HepG2 (cell line): Measurements from ENCODE around the gene HAP1. TPM values are rescaled to one million over a fixed set of nuclear protein-coding genes. Genes with fewer than 3 reads are reported as not detected.

ENCODE experiments used
- ATAC-seq: fragments of 200-7000 bp; cut with Tn5 transposase; 3 replicates; pipeline ENCODE4 v1.9.1; 2020; ENCODE audit warnings: mild to moderate bottlenecking, moderate library complexity
- BruUV-seq: library from RNA; stranded (reverse); fragments of 400-500 nt; replicated peaks from 2 replicates; lab custom pipeline; 2021; lab: Mats Ljungman, UMichigan
- CTCF ChIA-PET: fragments of 300-600 bp; formaldehyde crosslinking; extraction: SDS; loops from one replicate; lab custom pipeline; 2021; ENCODE audit warnings: low total read pairs, inconsistent platforms, low intra/inter-chr PET ratio; lab: Yijun Ruan, JAX
- POLR2A ChIA-PET: fragments of 350-600 bp; sonication (Branson Sonifier 250); formaldehyde crosslinking; loops from one replicate; lab custom pipeline; 2020; ENCODE audit warnings: antibody characterized with exemption, inconsistent platforms; lab: Yijun Ruan, JAX
- DNase-seq: peaks from one replicate; pipeline ENCODE4 v3.0.0-alpha.2; 2015; ENCODE audit warnings: low spot score
- FAIRE-seq: peaks from 3 replicates; lab custom pipeline; 2011; peaks lifted over from hg19 to GRCh38; lab: Jason Lieb, UNC
- H2AFZ ChIP-seq: one replicate; pipeline ENCODE4 v1.6.1; 2011; ENCODE audit warnings: low read length, inconsistent platforms
- H3K27ac ChIP-seq: fragments of 300-600 bp; 3 replicates; pipeline ENCODE4 v1.8.0; 2011; ENCODE audit warnings: mixed run types, mild to moderate bottlenecking, mixed read lengths, low read length, inconsistent platforms; ENCODE audit not compliant: insufficient read depth; ENCODE audit errors: extremely low read length
- H3K27me3 ChIP-seq, 2 experiments: fragments of 200-600 bp in 1 of 2; 2 replicates in 1 of 2; 3 replicates in 1 of 2; pipeline versions ENCODE4 v1.6.0 to v1.8.0; 2011; ENCODE audit warnings: low read length in 2 of 2, mild to moderate bottlenecking in 2 of 2, moderate library complexity in 2 of 2, inconsistent platforms in 1 of 2; ENCODE audit not compliant: insufficient read depth in 2 of 2, control insufficient read depth in 1 of 2
- H3K36me3 ChIP-seq, 2 experiments: fragments of 200-600 bp in 1 of 2; replicated peaks in 1 of 2; 2 replicates in 1 of 2; 3 replicates in 1 of 2; pipeline versions ENCODE4 v1.5.1 to v1.8.0; 2011; ENCODE audit warnings: low read length in 2 of 2, inconsistent platforms in 1 of 2; ENCODE audit not compliant: insufficient read depth in 2 of 2, control insufficient read depth in 1 of 2
- H3K4me1 ChIP-seq: 2 replicates; pipeline ENCODE4 v1.5.1; 2012; ENCODE audit warnings: low read length, inconsistent platforms; ENCODE audit not compliant: insufficient read depth
- H3K4me2 ChIP-seq: 2 replicates; pipeline ENCODE4 v1.6.0; 2011; ENCODE audit warnings: low read depth, low read length, inconsistent platforms
- H3K4me3 ChIP-seq, 3 experiments: fragments of 200-600 bp in 1 of 3; sonication (generic), shearing (Covaris generic) in 1 of 3; replicated peaks in 1 of 3; 2 replicates each; pipeline ENCODE4 v1.5.1; 2011 to 2016; ENCODE audit warnings: low read length in 3 of 3, inconsistent platforms in 2 of 3, low read depth in 2 of 3, mild to moderate bottlenecking in 2 of 3, control low read depth in 1 of 3, mixed read lengths in 1 of 3; ENCODE audit not compliant: insufficient read depth in 1 of 3
- H3K79me2 ChIP-seq: one replicate; pipeline ENCODE4 v1.6.1; 2011; ENCODE audit warnings: low read length, inconsistent platforms; ENCODE audit not compliant: insufficient read depth
- H3K9ac ChIP-seq: 2 replicates; pipeline ENCODE4 v1.6.0; 2011; ENCODE audit warnings: mild to moderate bottlenecking, low read depth, low read length, inconsistent platforms; ENCODE audit not compliant: insufficient read depth
- H3K9me3 ChIP-seq: 2 replicates; pipeline ENCODE4 v1.5.1; 2012; ENCODE audit warnings: mild to moderate bottlenecking, low read length
- H4K20me1 ChIP-seq: 2 replicates; pipeline ENCODE4 v1.6.0; 2011; ENCODE audit warnings: inconsistent platforms, mild to moderate bottlenecking, low read length, moderate library complexity; ENCODE audit not compliant: insufficient read depth
- ARNT2 ChIP-seq: sonication (generic); formaldehyde crosslinking; IDR thresholded peaks from 2 replicates; pipeline ENCODE4 v1.8.0; 2022; ENCODE audit warnings: mild to moderate bottlenecking, low read depth, missing genetic modification reagents, moderate library complexity
- ATF4 ChIP-seq, 2 experiments: fragments of 450-650 bp in 1 of 2; sonication (generic) in 1 of 2; formaldehyde crosslinking; IDR thresholded peaks; 2 replicates each; pipeline versions ENCODE4 v1.5.0 to v1.8.0; 2020 to 2022; ENCODE audit warnings: mild to moderate bottlenecking in 1 of 2, missing genetic modification reagents in 1 of 2
- FIP1L1 ChIP-seq: fragments of 200-400 bp; formaldehyde crosslinking; IDR thresholded peaks from 2 replicates; pipeline ENCODE4 v1.6.1; 2018; ENCODE audit warnings: low read depth, mild to moderate bottlenecking, low read length, moderate library complexity, borderline replicate concordance; ENCODE audit not compliant: insufficient read depth
- MBD4 ChIP-seq: IDR thresholded peaks from 2 replicates; pipeline ENCODE4 v1.6.1; 2012; ENCODE audit warnings: low read length, inconsistent platforms, borderline replicate concordance
- NFATC3 ChIP-seq: sonication (generic); formaldehyde crosslinking; IDR thresholded peaks from 2 replicates; pipeline ENCODE4 v1.5.1; 2020; ENCODE audit warnings: mild to moderate bottlenecking, missing genetic modification reagents
- POLR2AphosphoS5 ChIP-seq: IDR thresholded peaks from 2 replicates; pipeline ENCODE4 v1.6.1; 2012; ENCODE audit warnings: low read depth, low read length
- REPIN1 ChIP-seq: sonication (generic); formaldehyde crosslinking; IDR thresholded peaks from 2 replicates; pipeline ENCODE4 v1.8.0; 2022; ENCODE audit warnings: missing genetic modification reagents, low read depth, mild to moderate bottlenecking, borderline replicate concordance
- SRSF9 ChIP-seq: fragments of 200-400 bp; formaldehyde crosslinking; IDR thresholded peaks from 2 replicates; pipeline ENCODE4 v1.6.1; 2018; ENCODE audit warnings: borderline replicate concordance, mild to moderate bottlenecking, low read depth, low read length; ENCODE audit not compliant: insufficient read depth, poor library complexity, severe bottlenecking
- SSRP1 ChIP-seq: IDR thresholded peaks from 2 replicates; pipeline ENCODE4 v1.6.1; 2016; ENCODE audit warnings: control low read depth
- THAP7 ChIP-seq: sonication (generic); formaldehyde crosslinking; IDR thresholded peaks from 2 replicates; pipeline ENCODE4 v1.8.1; 2023; ENCODE audit warnings: mild to moderate bottlenecking, missing genetic modification reagents
- ZKSCAN1 ChIP-seq: fragments of 150-350 bp; IDR thresholded peaks from 2 replicates; pipeline ENCODE4 v1.6.1; 2014; ENCODE audit warnings: low read length
- ZNF33B ChIP-seq: sonication (generic); formaldehyde crosslinking; IDR thresholded peaks from 2 replicates; pipeline ENCODE4 v1.5.1; 2020; ENCODE audit warnings: mild to moderate bottlenecking, missing genetic modification reagents
- ZNF367 ChIP-seq: sonication (generic); formaldehyde crosslinking; IDR thresholded peaks from 2 replicates; pipeline ENCODE4 v1.4.0; 2020; ENCODE audit warnings: missing genetic modification reagents, borderline replicate concordance
- ZNF709 ChIP-seq: sonication (generic); formaldehyde crosslinking; IDR thresholded peaks from 2 replicates; pipeline ENCODE4 v1.5.0; 2020; ENCODE audit warnings: mild to moderate bottlenecking, missing genetic modification reagents
- WGBS: methylation state at CpG from one replicate; pipeline ENCODE4 v1.1.6; 2017; ENCODE audit warnings: low lambda C conversion rate; 5-methylcytosine and 5-hydroxymethylcytosine counted together
- in situ Hi-C: cut with HindIII; loops from 2 replicates; pipeline ENCODE4 v1.10.0; 2017; ENCODE audit warnings: low pct_unique_long_range_greater_than_20kb; ENCODE audit not compliant: extremely low pct_ligation_motif_present
- intact Hi-C: fragments of 100-400 bp; cut with micrococcal nuclease; formaldehyde crosslinking; loops from one replicate; pipeline ENCODE4 v1.10.0; 2022; ENCODE audit not compliant: unreplicated experiment
- polyA plus RNA-seq, 8 experiments: library from polyadenylated mRNA; depleted of rRNA in 3 of 8; stranded (reverse) in 7 of 8; unstranded in 1 of 8; fragments of >200 nt; fragmentation: Illumina TruSeq in 4 of 8; extraction: Trizol in 4 of 8; gene quantifications; 2 replicates each; pipeline versions ENCODE4 v1.2.1 to v1.2.3, GENCODE V29; 2011 to 2016; ENCODE audit warnings: low read depth in 4 of 8, missing spikeins in 1 of 8, mixed read lengths in 1 of 8; ENCODE audit not compliant: insufficient read depth in 1 of 8
- total RNA-seq, 5 experiments: library from RNA; depleted of rRNA; stranded (reverse); fragments of >200 nt; fragmentation: Illumina TruSeq; extraction: Trizol; gene quantifications; 2 replicates each; pipeline ENCODE4 v1.2.3, GENCODE V29; 2016; ENCODE audit warnings: low read depth in 1 of 5
- TF ChIP-seq, protein P1 (sequence below): sonication (generic); formaldehyde crosslinking; conservative IDR thresholded peaks from 2 replicates; pipeline ENCODE4 v1.4.0; 2020; ENCODE audit warnings: missing genetic modification reagents
- TF ChIP-seq, protein P2 (sequence below): sonication (generic); formaldehyde crosslinking; IDR thresholded peaks from 2 replicates; pipeline ENCODE4 v1.4.0; 2020; ENCODE audit warnings: missing genetic modification reagents, borderline replicate concordance

HAP1 gene
- total and polyA plus RNA-seq, 2 of the 13 experiments (the other 11 are each of a cell fraction or from before 2014, with no cell fraction given): 0.07 TPM

GRCh38 chr17:41695134-41695661 is 39.2 kb downstream of the HAP1 start (continued):
- TF ChIP-seq, protein P1, sequence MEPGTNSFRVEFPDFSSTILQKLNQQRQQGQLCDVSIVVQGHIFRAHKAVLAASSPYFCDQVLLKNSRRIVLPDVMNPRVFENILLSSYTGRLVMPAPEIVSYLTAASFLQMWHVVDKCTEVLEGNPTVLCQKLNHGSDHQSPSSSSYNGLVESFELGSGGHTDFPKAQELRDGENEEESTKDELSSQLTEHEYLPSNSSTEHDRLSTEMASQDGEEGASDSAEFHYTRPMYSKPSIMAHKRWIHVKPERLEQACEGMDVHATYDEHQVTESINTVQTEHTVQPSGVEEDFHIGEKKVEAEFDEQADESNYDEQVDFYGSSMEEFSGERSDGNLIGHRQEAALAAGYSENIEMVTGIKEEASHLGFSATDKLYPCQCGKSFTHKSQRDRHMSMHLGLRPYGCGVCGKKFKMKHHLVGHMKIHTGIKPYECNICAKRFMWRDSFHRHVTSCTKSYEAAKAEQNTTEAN (CRISPR knock-in tag): no peak
- TF ChIP-seq ARNT2: no peak
- no peak for TF ChIP-seq ZKSCAN1
- TF ChIP-seq ZNF367 (CRISPR knock-in tag): no peak
- TF ChIP-seq NFATC3 (CRISPR knock-in tag): no peak

DNA sequence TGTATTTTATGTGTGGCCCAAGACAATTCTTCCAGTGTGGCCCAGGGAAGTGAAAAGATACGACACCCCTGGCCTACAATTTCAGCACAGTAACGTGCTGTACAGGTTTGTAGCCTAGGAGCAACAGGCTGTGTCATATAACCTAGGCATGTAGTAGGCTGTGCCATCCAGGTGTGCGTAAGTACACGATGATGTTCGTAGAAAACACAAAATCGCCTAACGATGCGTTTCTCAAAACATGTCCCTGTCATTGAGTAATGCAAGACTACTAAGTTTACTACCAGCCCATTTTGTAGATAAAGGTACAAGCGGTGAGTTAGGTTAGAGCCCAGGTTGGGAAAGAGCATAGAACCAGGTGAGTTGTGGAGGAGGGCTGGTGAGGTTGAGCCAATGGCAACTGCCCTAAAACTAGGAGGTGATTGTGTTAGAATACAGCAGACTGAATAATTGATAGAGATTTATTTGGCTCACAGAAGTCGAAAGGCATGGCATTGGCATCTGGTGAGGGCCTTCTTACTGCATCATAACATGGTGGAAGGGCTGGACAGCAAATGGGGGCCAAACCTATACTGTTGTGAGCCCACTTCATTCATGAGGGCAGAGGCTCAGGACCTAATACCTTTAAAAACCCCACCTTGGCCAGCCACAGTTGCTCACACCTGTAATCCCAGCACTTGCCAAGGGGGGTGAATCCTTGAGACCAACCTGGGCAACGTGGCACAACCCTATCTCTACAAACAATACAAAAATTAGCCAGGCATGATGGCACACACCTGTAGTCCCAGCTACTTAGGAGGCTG is 41.5 kb downstream of the HAP1 start:
- H3K4me2 ChIP-seq: no peak overlapping the region
- intact Hi-C loops (no loop called here), in situ Hi-C loops (no loop called here)
- TF ChIP-seq ZNF709 (CRISPR knock-in tag) (0 out of 2 replicates have a peak, but pooled peaks have one; percentile 16), FIP1L1 (no peak), POLR2AphosphoS5 (peak; percentile 49; the same call in 1 of the 2 replicates), SSRP1 (peak; percentile 85; the same call in 1 of the 2 replicates), ATF4 (CRISPR knock-in tag; IDR thresholded peaks at IDR 0.05) (peak in 1 of 2 experiments; percentile 61; a peak in 1 of 4 replicates), REPIN1 (CRISPR knock-in tag) (peak; percentile 20; the same call in 1 of the 2 replicates), SRSF9 (no peak), MBD4 (0 out of 2 replicates have a peak, but pooled peaks have one; percentile 1), THAP7 (CRISPR knock-in tag) (0 out of 2 replicates have a peak, but pooled peaks have one; percentile 29), ZNF33B (CRISPR knock-in tag) (0 out of 2 replicates have a peak, but pooled peaks have one; percentile 39)
- TF ChIP-seq, protein P2, sequence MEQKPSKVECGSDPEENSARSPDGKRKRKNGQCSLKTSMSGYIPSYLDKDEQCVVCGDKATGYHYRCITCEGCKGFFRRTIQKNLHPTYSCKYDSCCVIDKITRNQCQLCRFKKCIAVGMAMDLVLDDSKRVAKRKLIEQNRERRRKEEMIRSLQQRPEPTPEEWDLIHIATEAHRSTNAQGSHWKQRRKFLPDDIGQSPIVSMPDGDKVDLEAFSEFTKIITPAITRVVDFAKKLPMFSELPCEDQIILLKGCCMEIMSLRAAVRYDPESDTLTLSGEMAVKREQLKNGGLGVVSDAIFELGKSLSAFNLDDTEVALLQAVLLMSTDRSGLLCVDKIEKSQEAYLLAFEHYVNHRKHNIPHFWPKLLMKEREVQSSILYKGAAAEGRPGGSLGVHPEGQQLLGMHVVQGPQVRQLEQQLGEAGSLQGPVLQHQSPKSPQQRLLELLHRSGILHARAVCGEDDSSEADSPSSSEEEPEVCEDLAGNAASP (CRISPR knock-in tag): no peak

More for the DNA sequence above, 41.5 kb downstream of the HAP1 start:
- Histone ChIP-seq H2AFZ (no peak overlapping the region), H3K4me3 (no peak overlapping the region), H3K27me3 (no peaks in the 10 kb centered on the region; a peak in 2 of 5 replicates), H3K36me3 (peaks cover 22 to 46% of the 10 kb centered on the region in 2 experiments), H3K79me2 (peaks cover 18% of the 10 kb centered on the region), H3K9me3 (no peaks in the 10 kb centered on the region), H3K27ac (no peak overlapping the region), H3K9ac (no peak overlapping the region), H4K20me1 (peaks cover 39% of the 10 kb centered on the region), H3K4me1 (peaks cover 17% of the 10 kb centered on the region)
- POLR2A ChIA-PET: interaction anchor here (0.6 to 6.6 kb wide), 8 partner anchors 10 to 108 kb away, joined by 3 to 443 read pairs (median 5); no protein-coding TSS in a partner anchor
- ATAC-seq (peak; percentile 0; the same call in 2 of the 3 replicates), DNase-seq (no peak), FAIRE-seq (no peak)
- no TSS peak for BruUV-seq
- 98% methylated on average over 11 of the region's 11 CpGs for WGBS
- CTCF ChIA-PET: no interaction called here
